ENCODE measurements around the gene ZNF385C. TPM values are rescaled to one million over a fixed set of nuclear protein-coding genes. Genes with fewer than 3 reads are reported as not detected.

The ZNF385C gene
- total and polyA plus RNA-seq, 9 donors: 2.8 to 10.0 (median 7.6) TPM

DNA sequence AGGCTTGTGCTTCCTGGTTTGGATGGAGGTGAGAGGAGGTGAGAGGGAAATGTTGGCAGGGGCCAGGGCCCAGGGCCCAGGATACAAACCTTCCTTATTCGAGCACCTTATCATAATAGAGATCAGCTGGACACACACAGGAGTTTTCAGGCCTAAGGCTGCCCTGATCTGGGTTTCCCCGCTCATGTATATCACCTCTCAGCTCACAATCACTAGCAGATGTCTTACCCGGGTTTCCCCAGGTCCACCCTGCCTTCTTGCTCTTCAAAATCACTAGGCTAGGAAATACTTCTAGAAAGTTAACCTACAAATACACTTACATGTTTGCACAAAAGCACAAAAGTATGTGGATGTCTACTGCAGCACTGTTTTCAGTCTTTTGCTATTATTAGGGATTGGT is 28.6 kb upstream of the ZNF385C start:
- Histone ChIP-seq H3K4me1 (ENCODE audit: control insufficient read depth, insufficient read depth, low read length) (peaks cover 21% of the 10 kb centered on the region), H3K36me3 (ENCODE audit: control insufficient read depth, insufficient read depth, low read length) (peaks cover 60% of the 10 kb centered on the region), H3K27me3 (ENCODE audit: control insufficient read depth, insufficient read depth, low read length) (no peaks in the 10 kb centered on the region), H3K27ac (ENCODE audit: low read length) (no peak overlapping the region), H3K4me3 (ENCODE audit: low read length) (no peak overlapping the region), H3K9me3 (replicated peaks; ENCODE audit: control insufficient read depth, low read depth, low read length) (no peaks in the 10 kb centered on the region)
- WGBS (ENCODE audit: insufficient coverage): 83% methylated on average over 3 of the region's 3 CpGs
- no peak for DNase-seq

DNA sequence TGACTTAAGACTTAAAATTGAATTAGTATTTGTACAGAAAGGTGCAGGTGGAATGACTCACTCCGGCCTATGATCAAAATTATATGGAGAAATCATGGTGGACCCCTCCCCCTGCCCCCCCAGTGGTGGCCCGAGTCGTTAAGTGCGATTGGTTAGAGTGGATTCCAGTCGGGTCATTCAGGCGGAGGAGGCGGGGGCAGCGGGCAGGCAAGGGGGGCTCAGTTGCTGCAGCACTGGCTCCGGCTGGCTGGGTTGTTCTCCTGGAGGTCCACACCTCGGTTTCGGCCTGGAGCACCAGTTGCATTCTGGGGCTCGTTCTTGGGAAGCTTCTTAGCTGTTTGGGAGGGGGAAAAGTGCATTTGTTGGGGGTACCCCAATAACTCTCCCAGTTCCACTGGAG is 27.3 kb upstream of the ZNF385C start:
- H3K27ac ChIP-seq (ENCODE audit: low read length): no peak overlapping the region
- H3K27me3 ChIP-seq (ENCODE audit: control insufficient read depth, insufficient read depth, low read length): no peaks in the 10 kb centered on the region
- peaks cover 21% of the 10 kb centered on the region for H3K4me1 ChIP-seq (ENCODE audit: control insufficient read depth, insufficient read depth, low read length)
- no peak overlapping the region for H3K4me3 ChIP-seq (ENCODE audit: low read length)
- H3K9me3 ChIP-seq (replicated peaks; ENCODE audit: control insufficient read depth, low read depth, low read length): no peaks in the 10 kb centered on the region
- no peak for DNase-seq
- WGBS (ENCODE audit: insufficient coverage): 79% methylated on average over 10 of the region's 12 CpGs
- H3K36me3 ChIP-seq (ENCODE audit: control insufficient read depth, insufficient read depth, low read length): peaks cover 58% of the 10 kb centered on the region

GRCh38 chr17:42124256-42124655 is 26.0 kb upstream of the ZNF385C start:
- Histone ChIP-seq H3K27me3 (ENCODE audit: control insufficient read depth, insufficient read depth, low read length) (no peaks in the 10 kb centered on the region), H3K27ac (ENCODE audit: low read length) (no peak overlapping the region), H3K4me3 (ENCODE audit: low read length) (no peak overlapping the region), H3K9me3 (replicated peaks; ENCODE audit: control insufficient read depth, low read depth, low read length) (no peaks in the 10 kb centered on the region), H3K4me1 (ENCODE audit: control insufficient read depth, insufficient read depth, low read length) (peaks cover 23% of the 10 kb centered on the region), H3K36me3 (ENCODE audit: control insufficient read depth, insufficient read depth, low read length) (peaks cover 51% of the 10 kb centered on the region)
- 69% methylated on average over 1 of the region's 3 CpGs for WGBS (ENCODE audit: insufficient coverage)
- no peak for DNase-seq

DNA sequence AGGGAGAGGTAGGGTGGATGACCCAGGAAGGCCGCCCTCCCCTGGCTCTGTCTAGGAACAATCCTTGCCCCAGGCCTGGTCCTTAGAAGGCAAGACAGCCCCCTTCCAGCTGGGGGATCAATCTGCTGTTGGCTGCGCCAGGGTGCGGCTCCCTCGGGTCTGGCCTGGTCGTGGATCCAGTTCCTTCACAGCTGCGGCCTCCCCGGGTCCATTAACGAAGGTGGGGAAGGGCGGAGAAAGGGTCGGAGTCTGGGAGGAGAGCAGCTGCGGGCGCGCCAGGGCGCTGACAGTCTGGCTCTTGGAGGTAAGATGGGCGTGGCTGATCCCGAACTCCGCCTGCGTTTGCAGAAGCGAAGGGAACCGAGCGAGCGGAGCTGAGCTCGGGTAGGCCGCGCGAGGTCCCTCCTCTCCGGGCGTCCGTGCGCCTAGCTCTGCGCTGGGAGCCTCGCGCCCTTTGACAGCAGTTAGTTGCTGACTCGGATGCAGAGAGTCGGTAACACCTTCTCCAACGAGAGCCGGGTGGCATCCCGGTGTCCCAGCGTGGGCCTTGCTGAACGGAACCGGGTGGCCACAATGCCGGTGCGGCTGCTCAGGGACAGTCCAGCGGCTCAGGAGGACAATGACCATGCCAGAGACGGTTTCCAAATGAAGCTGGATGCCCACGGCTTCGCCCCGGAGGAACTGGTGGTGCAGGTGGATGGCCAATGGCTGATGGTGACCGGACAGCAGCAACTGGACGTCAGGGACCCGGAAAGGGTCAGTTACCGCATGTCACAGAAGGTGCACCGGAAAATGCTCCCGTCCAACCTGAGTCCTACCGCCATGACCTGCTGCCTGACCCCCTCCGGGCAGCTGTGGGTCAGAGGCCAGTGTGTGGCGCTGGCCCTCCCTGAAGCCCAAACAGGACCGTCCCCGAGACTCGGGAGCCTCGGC is 24.4 kb upstream of the ZNF385C start, which contains the start of gene HSPB9:
Gene HSPB9 (plus strand): TSS at position 434 of the 933 bp plus-strand sequence. CDS start 47 bp downstream, at position 481.
- Histone ChIP-seq H3K4me1 (ENCODE audit: control insufficient read depth, insufficient read depth, low read length) (peaks cover 23% of the 10 kb centered on the region), H3K4me3 (ENCODE audit: low read length) (no peak within 1 kb of the TSS), H3K27me3 (ENCODE audit: control insufficient read depth, insufficient read depth, low read length) (no peaks in the 10 kb centered on the region), H3K36me3 (ENCODE audit: control insufficient read depth, insufficient read depth, low read length) (peaks cover 51% of the 10 kb centered on the region), H3K27ac (ENCODE audit: low read length) (peak within 1 kb of the TSS; percentile 32), H3K9me3 (replicated peaks; ENCODE audit: control insufficient read depth, low read depth, low read length) (no peaks in the 10 kb centered on the region)
- peak; percentile 74 for DNase-seq
- WGBS (ENCODE audit: insufficient coverage): 49% methylated on average over 61 of the region's 61 CpGs

GRCh38 chr17:42120770-42121769 is 22.8 kb upstream of the ZNF385C start, which contains the start of gene KAT2A:
Gene KAT2A, minus strand, starts transcription at chr17:42121367. Its CDS starts 63 bp downstream, at chr17:42121304.
- Histone ChIP-seq H3K36me3 (ENCODE audit: control insufficient read depth, insufficient read depth, low read length) (peaks cover 54% of the 10 kb centered on the region), H3K4me3 (ENCODE audit: low read length) (peak within 1 kb of the TSS; percentile 50), H3K27me3 (ENCODE audit: control insufficient read depth, insufficient read depth, low read length) (no peaks in the 10 kb centered on the region), H3K9me3 (replicated peaks; ENCODE audit: control insufficient read depth, low read depth, low read length) (no peaks in the 10 kb centered on the region), H3K27ac (ENCODE audit: low read length) (peak within 1 kb of the TSS; percentile 32), H3K4me1 (ENCODE audit: control insufficient read depth, insufficient read depth, low read length) (peaks cover 28% of the 10 kb centered on the region)
- WGBS (ENCODE audit: insufficient coverage): under 1% methylated on average over 26 of the region's 57 CpGs
- DNase-seq: peak; percentile 94

GRCh38 chr17:42120161-42120769 is 22.0 kb upstream of the ZNF385C start:
- Histone ChIP-seq H3K36me3 (ENCODE audit: control insufficient read depth, insufficient read depth, low read length) (peaks cover 54% of the 10 kb centered on the region), H3K4me3 (ENCODE audit: low read length) (peak overlapping the region; percentile 50)
- WGBS (ENCODE audit: insufficient coverage): 40% methylated on average over 3 of the region's 7 CpGs

DNA sequence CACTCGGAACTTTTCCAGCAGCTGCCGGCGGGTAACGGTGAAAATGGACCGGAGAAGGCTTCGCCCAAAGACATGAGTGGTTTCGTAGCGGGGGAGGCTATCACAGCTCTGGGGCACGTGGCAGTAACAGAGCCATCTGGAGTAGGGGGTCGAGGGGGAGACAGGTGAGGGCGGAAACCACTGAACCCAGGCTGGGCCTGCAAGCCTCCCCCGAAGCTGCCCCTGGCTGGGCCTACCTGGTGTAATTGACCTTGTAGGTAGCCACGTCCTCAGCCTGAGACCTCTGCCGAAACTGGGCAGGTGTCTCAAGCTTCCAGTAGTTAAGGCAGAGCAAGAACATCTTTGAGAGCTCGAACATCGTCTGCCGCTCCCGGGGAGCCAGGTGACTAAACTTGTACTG is 21.0 kb upstream of the ZNF385C start:
- Histone ChIP-seq H3K4me3 (ENCODE audit: low read length) (no peak overlapping the region), H3K9me3 (replicated peaks; ENCODE audit: control insufficient read depth, low read depth, low read length) (no peaks in the 10 kb centered on the region), H3K36me3 (ENCODE audit: control insufficient read depth, insufficient read depth, low read length) (peaks cover 51% of the 10 kb centered on the region), H3K27ac (ENCODE audit: low read length) (no peak overlapping the region), H3K4me1 (ENCODE audit: control insufficient read depth, insufficient read depth, low read length) (peaks cover 28% of the 10 kb centered on the region), H3K27me3 (ENCODE audit: control insufficient read depth, insufficient read depth, low read length) (no peaks in the 10 kb centered on the region)
- no peak for DNase-seq
- WGBS (ENCODE audit: insufficient coverage): 88% methylated on average over 15 of the region's 18 CpGs

More at GRCh38 chr17:42120161-42120769, 22.0 kb upstream of the ZNF385C start:
- Histone ChIP-seq H3K27me3 (ENCODE audit: control insufficient read depth, insufficient read depth, low read length) (no peaks in the 10 kb centered on the region), H3K9me3 (replicated peaks; ENCODE audit: control insufficient read depth, low read depth, low read length) (no peaks in the 10 kb centered on the region), H3K4me1 (ENCODE audit: control insufficient read depth, insufficient read depth, low read length) (peaks cover 28% of the 10 kb centered on the region), H3K27ac (ENCODE audit: low read length) (no peak overlapping the region)
- DNase-seq: no peak

GRCh38 chr17:42118545-42118944 is 20.3 kb upstream of the ZNF385C start:
- WGBS (ENCODE audit: insufficient coverage): 78% methylated on average over 2 of the region's 2 CpGs
- Histone ChIP-seq H3K9me3 (replicated peaks; ENCODE audit: control insufficient read depth, low read depth, low read length) (no peaks in the 10 kb centered on the region), H3K36me3 (ENCODE audit: control insufficient read depth, insufficient read depth, low read length) (peaks cover 57% of the 10 kb centered on the region), H3K4me1 (ENCODE audit: control insufficient read depth, insufficient read depth, low read length) (peaks cover 28% of the 10 kb centered on the region), H3K4me3 (ENCODE audit: low read length) (no peak overlapping the region), H3K27me3 (ENCODE audit: control insufficient read depth, insufficient read depth, low read length) (no peaks in the 10 kb centered on the region), H3K27ac (ENCODE audit: low read length) (no peak overlapping the region)
- no peak for DNase-seq

DNA sequence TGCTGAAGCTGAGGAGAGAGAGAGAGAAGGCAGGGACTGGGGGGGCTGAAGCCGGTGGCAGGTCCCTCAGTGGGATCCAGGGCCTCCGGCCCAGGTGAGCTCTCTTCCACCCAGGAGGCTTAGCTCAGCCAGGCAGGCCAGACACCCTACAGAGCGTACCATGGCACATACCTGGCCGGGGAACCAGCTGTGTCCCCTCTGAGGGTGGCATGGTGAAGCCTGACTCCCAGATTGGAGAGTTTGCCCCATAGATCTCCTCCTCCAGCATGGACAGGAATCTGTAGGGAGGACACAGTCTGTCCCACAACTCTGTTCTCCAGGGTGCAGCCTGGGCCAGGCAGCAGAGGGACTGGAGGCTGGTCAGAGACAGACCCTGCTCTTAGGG is 19.8 kb upstream of the ZNF385C start:
- Histone ChIP-seq H3K27ac (ENCODE audit: low read length) (no peak overlapping the region), H3K9me3 (replicated peaks; ENCODE audit: control insufficient read depth, low read depth, low read length) (no peaks in the 10 kb centered on the region), H3K36me3 (ENCODE audit: control insufficient read depth, insufficient read depth, low read length) (peaks cover 61% of the 10 kb centered on the region), H3K4me3 (ENCODE audit: low read length) (no peak overlapping the region), H3K27me3 (ENCODE audit: control insufficient read depth, insufficient read depth, low read length) (no peaks in the 10 kb centered on the region), H3K4me1 (ENCODE audit: control insufficient read depth, insufficient read depth, low read length) (peaks cover 30% of the 10 kb centered on the region)
- whole genome bisulfite sequencing (ENCODE audit: insufficient coverage): 80% methylated on average over 3 of the region's 4 CpGs
- no peak for DNase-seq
